Calu3 (cell line): Measurements from ENCODE around the gene GSTA2. TPM values are rescaled to one million over a fixed set of nuclear protein-coding genes. Genes with fewer than 3 reads are reported as not detected.
"Not testable (repeated sequence)": the region's sequence is repeated elsewhere in the genome, so short reads cannot be mapped to it uniquely, and the experiment has no call there.

Experiments used
- Bru-seq: library from RNA; stranded (reverse); fragments of 400-500 nt; gene quantifications from one replicate; lab custom pipeline; 2021; lab: Mats Ljungman, UMichigan
- BruChase-seq, 2 experiments: library from RNA; stranded (reverse); fragments of 400-500 nt; gene quantifications; one replicate each; lab custom pipeline; 2021; lab: Mats Ljungman, UMichigan
- BruUV-seq: library from RNA; stranded (reverse); fragments of 400-500 nt; replicated peaks from 2 replicates; lab custom pipeline; 2021; lab: Mats Ljungman, UMichigan
- CTCF ChIA-PET: fragments of 300-600 bp; sonication (Branson Sonifier 250); formaldehyde crosslinking; loops from one replicate; lab custom pipeline; 2022; ENCODE audit warnings: antibody characterized with exemption; lab: Charles Lee
- DNase-seq: peaks from one replicate; pipeline ENCODE4 v3.0.0; 2022
- H3K27ac Mint-ChIP-seq: one replicate; pipeline ENCODE4 v1.8.0; 2022; ENCODE audit warnings: mixed read lengths; ENCODE audit not compliant: unreplicated experiment
- H3K27me3 Mint-ChIP-seq: one replicate; pipeline ENCODE4 v1.8.0; 2022; ENCODE audit warnings: mixed read lengths; ENCODE audit not compliant: unreplicated experiment
- H3K36me3 Mint-ChIP-seq: one replicate; pipeline ENCODE4 v1.8.0; 2022; ENCODE audit warnings: mild to moderate bottlenecking, moderate library complexity, mixed read lengths; ENCODE audit not compliant: insufficient read depth, unreplicated experiment
- H3K4me1 Mint-ChIP-seq: one replicate; pipeline ENCODE4 v1.8.0; 2022; ENCODE audit warnings: mild to moderate bottlenecking, low read depth, mixed read lengths; ENCODE audit not compliant: unreplicated experiment
- H3K4me3 Mint-ChIP-seq: one replicate; pipeline ENCODE4 v1.8.0; 2022; ENCODE audit warnings: mild to moderate bottlenecking, low read depth, moderate library complexity, mixed read lengths; ENCODE audit not compliant: unreplicated experiment
- H3K9me3 Mint-ChIP-seq: one replicate; pipeline ENCODE4 v1.8.0; 2022; ENCODE audit warnings: low read depth, mixed read lengths; ENCODE audit not compliant: unreplicated experiment
- CTCF ChIP-seq: fragments of 200-600 bp; IDR thresholded peaks from one replicate; pipeline ENCODE4 v1.8.0; 2022; ENCODE audit warnings: antibody characterized with exemption; ENCODE audit not compliant: unreplicated experiment
- intact Hi-C: fragments of 100-400 bp; cut with micrococcal nuclease; formaldehyde crosslinking; loops from one replicate; pipeline ENCODE4 v1.10.0; 2022; ENCODE audit not compliant: unreplicated experiment
- long read RNA-seq: library from polyadenylated mRNA; stranded (forward); transcript quantifications from one replicate; pipeline ENCODE4 v2.0.0, GENCODE V29; 2022
- total RNA-seq: library from RNA; stranded (reverse); gene quantifications from 2 replicates; pipeline ENCODE4 v1.2.3, GENCODE V29; 2022

Gene GSTA2
- total RNA-seq (not detected in 2 replicates), Bru-seq, nascent RNA (not detected), BruChase-seq, experiment 1, labeled RNA remaining after a 6-hour chase (not detected), BruChase-seq, experiment 2, labeled RNA remaining after a 2-hour chase (not detected)
- long read RNA-seq: 0 reads

- CTCF ChIA-PET: interaction anchor here (0.6 kb wide), 1 partner anchor 40 kb away, joined by 13 read pairs; the partner anchor contains the start of gene GSTA1
- H3K36me3 Mint-ChIP-seq: not testable (repeated sequence)
Measured at GRCh38 chr6:52763322-52763916, at the start of gene GSTA2. Gene GSTA2 (minus strand): TSS chr6:52763475. CDS start chr6:52757947, 5,528 bp downstream.

GRCh38 chr6:52809777-52810176, 46.5 kb upstream of the GSTA2 start:
- H3K4me3 Mint-ChIP-seq, H3K9me3 Mint-ChIP-seq, DNase-seq, intact Hi-C loops, H3K4me1 Mint-ChIP-seq, CTCF ChIA-PET, H3K27ac Mint-ChIP-seq, H3K36me3 Mint-ChIP-seq, BruUV-seq: not testable (repeated sequence)
- peaks cover 76% of the 10 kb centered on the region for H3K27me3 Mint-ChIP-seq

More at GRCh38 chr6:52763322-52763916, at the start of gene GSTA2:
- H3K9me3 Mint-ChIP-seq, intact Hi-C loops, H3K4me3 Mint-ChIP-seq, DNase-seq, H3K27ac Mint-ChIP-seq, BruUV-seq: not testable (repeated sequence)
- peaks cover 18% of the 10 kb centered on the region for H3K4me1 Mint-ChIP-seq
- peaks cover 72% of the 10 kb centered on the region for H3K27me3 Mint-ChIP-seq

GRCh38 chr6:52808660-52809059, 45.4 kb upstream of the GSTA2 start:
- peaks cover 73% of the 10 kb centered on the region for H3K27me3 Mint-ChIP-seq
- no TSS peak for BruUV-seq
- TF ChIP-seq CTCF: no peak
- no peak overlapping the region for H3K4me3 Mint-ChIP-seq
- DNase-seq: no peak
- no peak overlapping the region for H3K27ac Mint-ChIP-seq
- peaks cover 6% of the 10 kb centered on the region for H3K4me1 Mint-ChIP-seq
- intact Hi-C loops: no loop called here
- H3K9me3 Mint-ChIP-seq: no peaks in the 10 kb centered on the region
- CTCF ChIA-PET: no interaction called here
- no peaks in the 10 kb centered on the region for H3K36me3 Mint-ChIP-seq

GRCh38 chr6:52803668-52804255, 40.5 kb upstream of the GSTA2 start, which contains the start of gene GSTA1:
Gene GSTA1 (minus strand): TSS chr6:52803816. CDS start chr6:52799267, 4,549 bp downstream.
- DNase-seq, H3K27ac Mint-ChIP-seq, intact Hi-C loops: not testable (repeated sequence)

GRCh38 chr6:52802806-52803205, 39.5 kb upstream of the GSTA2 start:
- BruUV-seq: no TSS peak
- H3K4me1 Mint-ChIP-seq: peaks cover 20% of the 10 kb centered on the region
- H3K4me3 Mint-ChIP-seq: no peak overlapping the region
- TF ChIP-seq CTCF: no peak
- H3K9me3 Mint-ChIP-seq: no peaks in the 10 kb centered on the region
- intact Hi-C loops: no loop called here
- CTCF ChIA-PET: no interaction called here
- DNase-seq: no peak
- no peak overlapping the region for H3K27ac Mint-ChIP-seq
- peaks cover 27% of the 10 kb centered on the region for H3K27me3 Mint-ChIP-seq
- no peaks in the 10 kb centered on the region for H3K36me3 Mint-ChIP-seq

More at GRCh38 chr6:52803668-52804255, 40.5 kb upstream of the GSTA2 start, which contains the start of gene GSTA1:
- H3K4me3 Mint-ChIP-seq, H3K9me3 Mint-ChIP-seq, BruUV-seq, H3K36me3 Mint-ChIP-seq: not testable (repeated sequence)
- Mint-ChIP-seq H3K4me1 (peaks cover 20% of the 10 kb centered on the region), H3K27me3 (peaks cover 35% of the 10 kb centered on the region)
- CTCF ChIA-PET: interaction anchor here (0.6 to 1.1 kb wide), 3 partner anchors 41 to 161 kb away, joined by 3 to 13 read pairs (median 3); partner anchors contain the start of gene GSTA2
